HG03565 (cell line): ENCODE measurements around the gene TMPRSS6.

Experiments
- ATAC-seq: cut with Tn5 transposase; IDR thresholded peaks from one replicate; pipeline ENCODE4 v1.9.1; 2021; ENCODE audit warnings: mild to moderate bottlenecking, moderate library complexity; ENCODE audit not compliant: unreplicated experiment

TMPRSS6 gene

GRCh38 chr22:37118083-37118482 lies 8.6 kb upstream of the TMPRSS6 start:
- ATAC-seq: no peak

GRCh38 chr22:37117092-37117491 lies 7.6 kb upstream of the TMPRSS6 start:
- ATAC-seq: no peak

GRCh38 chr22:37115032-37115431 lies 5.5 kb upstream of the TMPRSS6 start:
- ATAC-seq: no peak

GRCh38 chr22:37113757-37114156 lies 4.2 kb upstream of the TMPRSS6 start:
- ATAC-seq: no peak

- ATAC-seq: no peak
Observed at GRCh38 chr22:37112084-37112728, 2.7 kb upstream of the TMPRSS6 start.

- ATAC-seq: no peak
Observed at GRCh38 chr22:37111156-37111717, 1.7 kb upstream of the TMPRSS6 start.

- ATAC-seq: no peak
Observed at GRCh38 chr22:37107816-37108621, 1.5 kb downstream of the TMPRSS6 start.

GRCh38 chr22:37105990-37106389 lies 3.5 kb downstream of the TMPRSS6 start:
- ATAC-seq: no peak

GRCh38 chr22:37105154-37105553 lies 4.4 kb downstream of the TMPRSS6 start:
- no peak for ATAC-seq

GRCh38 chr22:37103656-37104452 lies 5.7 kb downstream of the TMPRSS6 start:
- ATAC-seq: no peak

GRCh38 chr22:37103151-37103550 lies 6.4 kb downstream of the TMPRSS6 start:
- ATAC-seq: no peak

GRCh38 chr22:37101311-37102066 lies 8.0 kb downstream of the TMPRSS6 start:
- no peak for ATAC-seq

GRCh38 chr22:37100589-37101127 lies 8.9 kb downstream of the TMPRSS6 start:
- ATAC-seq: no peak

GRCh38 chr22:37098976-37099591 lies 10.4 kb downstream of the TMPRSS6 start:
- ATAC-seq: no peak

GRCh38 chr22:37097346-37097745 lies 12.2 kb downstream of the TMPRSS6 start:
- ATAC-seq: no peak

- no peak for ATAC-seq
Observed at GRCh38 chr22:37095113-37095512, 14.4 kb downstream of the TMPRSS6 start.

- ATAC-seq: no peak
Observed at GRCh38 chr22:37094239-37094638, 15.3 kb downstream of the TMPRSS6 start.

GRCh38 chr22:37092997-37093396 lies 16.5 kb downstream of the TMPRSS6 start:
- ATAC-seq: no peak

- no peak for ATAC-seq
Observed at GRCh38 chr22:37091994-37092393, 17.5 kb downstream of the TMPRSS6 start.
